B cell (primary cell): Measurements from ENCODE around the gene SPTB. TPM values are rescaled to one million over a fixed set of nuclear protein-coding genes. Genes with fewer than 3 reads are reported as not detected.

Experiments used
- ATAC-seq: fragments of 200-7000 bp; cut with Tn5 transposase; one replicate; pipeline ENCODE4 v1.10.0; 2021; ENCODE audit warnings: low read depth, mild to moderate bottlenecking, moderate number of reproducible peaks, moderate library complexity
- CTCF ChIA-PET: fragments of 350-600 bp; sonication (Branson Sonifier 250); formaldehyde crosslinking; loops from one replicate; lab custom pipeline; 2021; ENCODE audit warnings: antibody characterized with exemption, inconsistent platforms; lab: Charles Lee
- POLR2A ChIA-PET: fragments of 350-600 bp; sonication (Branson Sonifier 250); formaldehyde crosslinking; loops from one replicate; lab custom pipeline; 2021; ENCODE audit warnings: antibody characterized with exemption; lab: Charles Lee
- DNase-seq: peaks from one replicate; pipeline ENCODE4 v3.0.0; 2013
- H2AFZ ChIP-seq: 2 replicates; pipeline ENCODE4 v1.6.1; 2012; ENCODE audit warnings: mild to moderate bottlenecking, low read depth, low read length; ENCODE audit not compliant: insufficient read depth, poor library complexity, severe bottlenecking
- H3K27ac ChIP-seq, 2 donors: 1 replicate in 1 of 2; 2 replicates in 1 of 2; pipeline ENCODE4 v1.5.1; 2012 to 2013; ENCODE audit warnings: low read length in 2 of 2, mild to moderate bottlenecking in 2 of 2, moderate library complexity in 1 of 2
- H3K27me3 ChIP-seq, 4 experiments: fragments of 200-600 bp in 1 of 4; sonication (generic) in 1 of 4; replicated peaks in 1 of 4; 1 replicate in 2 of 4; 2 replicates in 2 of 4; pipeline versions ENCODE4 v1.6.1 to v1.7.0; 2013 to 2016; ENCODE audit warnings: low read length in 3 of 4, mild to moderate bottlenecking in 2 of 4, mixed read lengths in 1 of 4, moderate library complexity in 1 of 4; ENCODE audit not compliant: insufficient read depth in 4 of 4, control insufficient read depth in 3 of 4; ENCODE audit errors: control extremely low read depth in 1 of 4
- H3K36me3 ChIP-seq, 2 experiments: replicated peaks in 1 of 2; 1 replicate in 1 of 2; 2 replicates in 1 of 2; pipeline versions ENCODE4 v1.6.1 to v1.7.1; 2013; ENCODE audit warnings: low read length in 1 of 2; ENCODE audit not compliant: insufficient read depth in 2 of 2, control insufficient read depth in 1 of 2; ENCODE audit errors: control extremely low read depth in 1 of 2, extremely low read depth in 1 of 2
- H3K4me1 ChIP-seq, 2 donors: fragments of 200-600 bp in 1 of 2; sonication (generic) in 1 of 2; 1 replicate in 1 of 2; 2 replicates in 1 of 2; pipeline versions ENCODE4 v1.5.1 to v1.6.1; 2013 to 2017; ENCODE audit warnings: low read length in 2 of 2; ENCODE audit not compliant: control insufficient read depth in 2 of 2, insufficient read depth in 2 of 2
- H3K4me2 ChIP-seq: replicated peaks from 2 replicates; pipeline ENCODE3; 2012; ENCODE audit warnings: mild to moderate bottlenecking, low read depth, low read length; ENCODE audit not compliant: poor library complexity, severe bottlenecking
- H3K4me3 ChIP-seq, 5 experiments: fragments of 200-600 bp in 1 of 5; sonication (generic) in 1 of 5; 1 replicate in 3 of 5; 2 replicates in 2 of 5; pipeline versions ENCODE4 v1.5.1 to v1.7.0; 2011 to 2016; ENCODE audit warnings: low read length in 4 of 5, mild to moderate bottlenecking in 4 of 5, low read depth in 2 of 5, control low read depth in 1 of 5, moderate library complexity in 1 of 5; ENCODE audit not compliant: insufficient read depth in 1 of 5; ENCODE audit errors: control extremely low read depth in 1 of 5, extremely low read depth in 1 of 5
- H3K79me2 ChIP-seq: fragments of 200-600 bp; sonication (generic); one replicate; pipeline ENCODE4 v1.6.0; 2016; ENCODE audit warnings: low read length; ENCODE audit not compliant: control insufficient read depth, insufficient read depth
- H3K9ac ChIP-seq: fragments of 200-600 bp; sonication (generic); 2 replicates; pipeline ENCODE4 v1.6.1; 2017; ENCODE audit warnings: mild to moderate bottlenecking, low read length, moderate library complexity
- H3K9me3 ChIP-seq, 3 donors: one replicate each; pipeline versions ENCODE4 v1.6.1 to v1.7.1; 2013; ENCODE audit warnings: low read length in 2 of 3; ENCODE audit not compliant: control insufficient read depth in 2 of 3, insufficient read depth in 1 of 3; ENCODE audit errors: control extremely low read depth in 1 of 3
- H4K20me1 ChIP-seq: 2 replicates; pipeline ENCODE4 v1.6.0; 2012; ENCODE audit warnings: mild to moderate bottlenecking, low read length; ENCODE audit not compliant: insufficient read depth, control insufficient read depth, poor library complexity, severe bottlenecking
- H3K27ac Mint-ChIP-seq: one replicate; pipeline ENCODE4 v1.8.0; 2021; ENCODE audit warnings: mixed read lengths
- H3K27me3 Mint-ChIP-seq: one replicate; pipeline ENCODE4 v1.8.0; 2021; ENCODE audit warnings: mixed read lengths
- H3K4me1 Mint-ChIP-seq: one replicate; pipeline ENCODE4 v1.8.0; 2021; ENCODE audit warnings: mixed read lengths
- H3K4me3 Mint-ChIP-seq: one replicate; pipeline ENCODE4 v1.8.0; 2021; ENCODE audit warnings: mixed read lengths
- H3K9me3 Mint-ChIP-seq: one replicate; pipeline ENCODE4 v1.8.0; 2022; ENCODE audit warnings: mixed read lengths; ENCODE audit not compliant: insufficient read depth
- EZH2 ChIP-seq: IDR thresholded peaks from 2 replicates; pipeline ENCODE4 v1.6.1; 2012; ENCODE audit warnings: borderline replicate concordance, low read depth, mild to moderate bottlenecking, moderate library complexity, low read length; ENCODE audit not compliant: insufficient read depth, poor library complexity, severe bottlenecking
- WGBS: methylation state at CpG from one replicate; pipeline ENCODE4 v1.1.5; 2013; ENCODE audit warnings: missing lambda C conversion rate; ENCODE audit not compliant: insufficient coverage; 5-methylcytosine and 5-hydroxymethylcytosine counted together
- intact Hi-C: fragments of 100-400 bp; cut with micrococcal nuclease; formaldehyde crosslinking; loops from one replicate; pipeline ENCODE4 v1.10.0; 2022
- polyA plus RNA-seq: library from polyadenylated mRNA; depleted of rRNA; stranded (reverse); fragments of >200 nt; gene quantifications from 2 replicates; pipeline ENCODE4 v1.2.3, GENCODE V29; 2012
- total RNA-seq, 2 donors: library from RNA; stranded (reverse); fragments of 120-200 nt in 1 of 2; gene quantifications; 1 replicate in 1 of 2; 2 replicates in 1 of 2; pipeline versions ENCODE4 v1.2.3 to v1.2.4, GENCODE V29; 2013 to 2022
- TF ChIP-seq, protein P1 (sequence below): fragments of 200-600 bp; IDR thresholded peaks from one replicate; pipeline ENCODE4 v1.8.0; 2022; ENCODE audit warnings: antibody characterized with exemption, mild to moderate bottlenecking

Gene SPTB
- total and polyA plus RNA-seq, 2 donors (not counting 1 experiment from before 2014, with no cell fraction given): 0.12 TPM; not detected in 1

DNA sequence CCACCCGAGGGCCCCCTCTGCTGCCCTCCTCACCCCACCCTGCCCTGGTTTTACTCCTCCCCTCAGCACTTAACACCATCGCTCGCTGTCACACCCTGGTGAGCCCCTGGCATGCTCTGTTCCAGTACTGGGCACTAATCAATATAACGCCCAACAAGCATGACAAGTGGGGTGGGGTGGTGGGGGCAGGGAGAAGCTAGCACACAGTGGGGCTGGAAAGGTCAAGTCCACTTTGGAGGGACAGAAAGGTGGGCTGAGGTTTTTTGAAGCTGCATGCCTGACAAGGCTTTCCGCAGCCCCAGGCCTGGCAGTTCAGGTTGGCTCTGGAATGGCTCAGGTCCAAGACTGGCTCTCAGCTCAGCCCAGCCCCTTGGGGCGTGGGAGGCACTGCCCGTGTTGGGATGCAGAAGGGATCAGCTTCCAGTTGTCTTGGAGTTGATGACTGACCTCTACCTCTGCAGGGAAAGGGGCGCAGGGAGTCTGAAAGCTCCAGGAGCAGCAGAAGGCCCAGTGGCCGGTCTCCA, 141.4 kb downstream of the SPTB start:
- WGBS: 87% methylated on average over 7 of the region's 9 CpGs
- no peak for TF ChIP-seq EZH2
- TF ChIP-seq, protein P1, sequence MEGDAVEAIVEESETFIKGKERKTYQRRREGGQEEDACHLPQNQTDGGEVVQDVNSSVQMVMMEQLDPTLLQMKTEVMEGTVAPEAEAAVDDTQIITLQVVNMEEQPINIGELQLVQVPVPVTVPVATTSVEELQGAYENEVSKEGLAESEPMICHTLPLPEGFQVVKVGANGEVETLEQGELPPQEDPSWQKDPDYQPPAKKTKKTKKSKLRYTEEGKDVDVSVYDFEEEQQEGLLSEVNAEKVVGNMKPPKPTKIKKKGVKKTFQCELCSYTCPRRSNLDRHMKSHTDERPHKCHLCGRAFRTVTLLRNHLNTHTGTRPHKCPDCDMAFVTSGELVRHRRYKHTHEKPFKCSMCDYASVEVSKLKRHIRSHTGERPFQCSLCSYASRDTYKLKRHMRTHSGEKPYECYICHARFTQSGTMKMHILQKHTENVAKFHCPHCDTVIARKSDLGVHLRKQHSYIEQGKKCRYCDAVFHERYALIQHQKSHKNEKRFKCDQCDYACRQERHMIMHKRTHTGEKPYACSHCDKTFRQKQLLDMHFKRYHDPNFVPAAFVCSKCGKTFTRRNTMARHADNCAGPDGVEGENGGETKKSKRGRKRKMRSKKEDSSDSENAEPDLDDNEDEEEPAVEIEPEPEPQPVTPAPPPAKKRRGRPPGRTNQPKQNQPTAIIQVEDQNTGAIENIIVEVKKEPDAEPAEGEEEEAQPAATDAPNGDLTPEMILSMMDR: no peak
- no peak overlapping the region for H3K4me3 Mint-ChIP-seq
- Histone ChIP-seq H3K4me2 (no peak overlapping the region), H3K4me3 (no peak overlapping the region), H3K27me3 (no peaks in the 10 kb centered on the region), H3K9me3 (no peaks in the 10 kb centered on the region), H3K79me2 (no peaks in the 10 kb centered on the region), H3K36me3 (no peaks in the 10 kb centered on the region), H3K4me1 (no peaks in the 10 kb centered on the region), H4K20me1 (no peaks in the 10 kb centered on the region), H3K9ac (no peak overlapping the region), H3K27ac (no peak overlapping the region), H2AFZ (no peak overlapping the region)
- intact Hi-C loops: no loop called here
- ATAC-seq: no peak
- no peak for DNase-seq
- ChIA-PET POLR2A (no interaction called here), CTCF (no interaction called here)
- no peaks in the 10 kb centered on the region for H3K9me3 Mint-ChIP-seq
- H3K27ac Mint-ChIP-seq: no peak overlapping the region
- no peaks in the 10 kb centered on the region for H3K4me1 Mint-ChIP-seq
- H3K27me3 Mint-ChIP-seq: no peaks in the 10 kb centered on the region

DNA sequence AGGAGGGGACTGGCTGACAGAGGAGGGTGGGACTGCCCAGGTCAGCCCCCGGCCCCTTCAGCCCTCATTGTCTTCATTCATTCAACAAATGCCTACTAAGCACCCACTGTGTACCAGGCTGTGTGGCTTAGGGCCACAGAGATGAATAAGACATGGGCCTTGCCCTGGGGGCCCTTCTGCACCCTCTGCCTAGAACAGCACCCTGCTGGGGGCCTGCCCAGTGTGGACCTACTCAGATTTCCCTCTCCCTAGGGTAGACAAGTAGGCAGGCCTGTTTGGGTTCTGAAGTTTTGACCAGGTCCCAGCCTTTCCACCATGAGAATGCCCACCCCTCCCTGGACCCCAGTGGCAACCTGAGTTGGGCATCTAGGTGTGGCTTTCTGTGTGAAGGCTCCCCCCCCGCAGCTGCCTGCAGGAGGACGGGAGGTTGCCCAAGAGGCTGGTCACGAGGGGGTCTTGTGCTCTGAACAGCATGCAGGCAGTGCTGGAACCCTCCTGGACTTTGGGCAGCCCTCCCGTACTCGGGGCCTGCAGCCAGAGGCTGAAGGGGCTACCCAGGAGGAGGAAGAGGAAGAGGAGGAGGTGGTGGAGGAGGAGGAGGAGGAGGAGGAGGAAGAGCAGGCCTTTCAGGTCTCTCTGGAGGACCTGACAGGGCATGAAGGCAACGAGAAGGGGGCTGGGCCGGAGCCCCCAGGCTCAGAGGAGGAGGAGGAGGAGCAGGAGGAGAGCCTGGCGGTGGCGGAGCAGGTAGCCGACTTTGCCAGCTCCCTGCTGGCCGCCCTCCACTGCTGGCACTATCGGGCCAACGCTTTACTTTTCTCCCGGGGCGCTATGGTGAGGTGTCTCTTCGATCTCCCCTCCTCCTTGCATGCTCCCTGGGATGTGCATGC, 142.1 kb downstream of the SPTB start:
- no peaks in the 10 kb centered on the region for H3K4me1 Mint-ChIP-seq
- Histone ChIP-seq H3K27me3 (no peaks in the 10 kb centered on the region), H3K36me3 (no peaks in the 10 kb centered on the region), H3K4me1 (no peaks in the 10 kb centered on the region), H3K9me3 (no peaks in the 10 kb centered on the region), H3K79me2 (no peaks in the 10 kb centered on the region), H3K9ac (no peak overlapping the region), H4K20me1 (no peaks in the 10 kb centered on the region), H3K4me3 (no peak overlapping the region), H2AFZ (no peak overlapping the region), H3K27ac (no peak overlapping the region), H3K4me2 (no peak overlapping the region)
- POLR2A ChIA-PET: no interaction called here
- H3K4me3 Mint-ChIP-seq: no peak overlapping the region
- H3K27me3 Mint-ChIP-seq: no peaks in the 10 kb centered on the region
- CTCF ChIA-PET: no interaction called here
- TF ChIP-seq, protein P1: no peak
- TF ChIP-seq EZH2: no peak
- no peak for DNase-seq
- intact Hi-C loops: no loop called here
- H3K9me3 Mint-ChIP-seq: no peaks in the 10 kb centered on the region
- H3K27ac Mint-ChIP-seq: no peak overlapping the region
- WGBS: 90% methylated on average over 15 of the region's 17 CpGs
- ATAC-seq: no peak
